Inflammatory macrophage treated with lipopolysaccharide for 4 hours (primary cell): ENCODE data around the gene MYO7B.
A peak's percentile ranks its signal among the peaks of the same experiment; 100 is the strongest.

Experiments used
- DNase-seq: peaks from one replicate; pipeline ENCODE4 v3.0.0-alpha.2; 2020

The MYO7B gene

GRCh38 chr2:127639111-127639474 is 103.6 kb downstream of the MYO7B start:
- no peak for DNase-seq

- no peak for DNase-seq
Measured at GRCh38 chr2:127640082-127641072, 104.9 kb downstream of the MYO7B start.

GRCh38 chr2:127641133-127641532 is 105.7 kb downstream of the MYO7B start:
- DNase-seq: no peak

- DNase-seq: no peak
Measured at GRCh38 chr2:127641846-127642507, 106.5 kb downstream of the MYO7B start.

GRCh38 chr2:127642706-127643438 is 107.4 kb downstream of the MYO7B start:
- DNase-seq: no peak

GRCh38 chr2:127643439-127644065 is 108.1 kb downstream of the MYO7B start:
- no peak for DNase-seq

GRCh38 chr2:127644066-127645025 is 108.9 kb downstream of the MYO7B start:
- DNase-seq: no peak

- DNase-seq: no peak
Measured at GRCh38 chr2:127645026-127645394, 109.5 kb downstream of the MYO7B start.

GRCh38 chr2:127645395-127646291 is 110.2 kb downstream of the MYO7B start, which contains the start of gene GPR17:
Gene GPR17, plus strand, starts transcription at chr2:127646153. Its CDS starts 4,583 bp downstream, at chr2:127650736.
- no peak for DNase-seq

GRCh38 chr2:127646487-127647241 is 111.2 kb downstream of the MYO7B start:
- no peak for DNase-seq

- no peak for DNase-seq
Measured at GRCh38 chr2:127647242-127648190, 112.0 kb downstream of the MYO7B start.

- DNase-seq: no peak
Measured at GRCh38 chr2:127648321-127648720, 112.8 kb downstream of the MYO7B start.

- no peak for DNase-seq
Measured at GRCh38 chr2:127649100-127649611, 113.7 kb downstream of the MYO7B start.

GRCh38 chr2:127649684-127650040 is 114.2 kb downstream of the MYO7B start:
- DNase-seq: peak; percentile 82

- DNase-seq: no peak
Measured at GRCh38 chr2:127650041-127650784, 114.7 kb downstream of the MYO7B start.

- DNase-seq: no peak
Measured at GRCh38 chr2:127650785-127651380, 115.4 kb downstream of the MYO7B start.

- DNase-seq: no peak
Measured at GRCh38 chr2:127651381-127651809, 115.9 kb downstream of the MYO7B start.
